Aorta (tissue), 5 donors: ENCODE measurements around the gene LAMA3. TPM values are rescaled to one million over a fixed set of nuclear protein-coding genes. Genes with fewer than 3 reads are reported as not detected.

Experiments used
- ATAC-seq: fragments of 200-7000 bp; cut with Tn5 transposase; one replicate; pipeline ENCODE4 v1.9.1; 2022; ENCODE audit warnings: moderate library complexity; ENCODE audit not compliant: low FRiP score
- DNase-seq, 2 donors: peaks; one replicate each; pipeline ENCODE4 v3.0.0-alpha.2; 2020
- H3K27ac ChIP-seq, 2 donors: one replicate each; pipeline ENCODE4 v1.5.1; 2013; ENCODE audit warnings: low read length in 2 of 2, mild to moderate bottlenecking in 2 of 2, moderate library complexity in 2 of 2, control low read depth in 1 of 2, inconsistent platforms in 1 of 2, low read depth in 1 of 2
- H3K27me3 ChIP-seq, 2 donors: one replicate each; pipeline ENCODE4 v1.6.1; 2013; ENCODE audit warnings: control low read depth in 1 of 2, low read length in 1 of 2, mild to moderate bottlenecking in 1 of 2, moderate library complexity in 1 of 2; ENCODE audit not compliant: insufficient read depth in 2 of 2, control insufficient read depth in 1 of 2
- H3K36me3 ChIP-seq, 2 donors: one replicate each; pipeline ENCODE4 v1.6.1; 2013; ENCODE audit warnings: control low read depth in 1 of 2, low read length in 1 of 2, mild to moderate bottlenecking in 1 of 2; ENCODE audit not compliant: insufficient read depth in 2 of 2, control insufficient read depth in 1 of 2
- H3K4me1 ChIP-seq, 2 donors: one replicate each; pipeline ENCODE4 v1.6.1; 2013; ENCODE audit warnings: low read length in 2 of 2, control low read depth in 1 of 2, mild to moderate bottlenecking in 1 of 2, moderate library complexity in 1 of 2; ENCODE audit not compliant: insufficient read depth in 2 of 2, control insufficient read depth in 1 of 2
- H3K4me3 ChIP-seq, 2 donors: one replicate each; pipeline ENCODE4 v1.5.1; 2013; ENCODE audit warnings: low read length in 2 of 2, control low read depth in 1 of 2, mild to moderate bottlenecking in 1 of 2
- H3K9me3 ChIP-seq: one replicate; pipeline ENCODE4 v1.6.1; 2013; ENCODE audit warnings: mild to moderate bottlenecking, low read length; ENCODE audit not compliant: control insufficient read depth
- WGBS, 2 donors: extraction: QIAGEN DNeasy Blood & Tissue Kit; methylation state at CpG; one replicate each; pipeline ENCODE4 v1.1.7; 2013; 5-methylcytosine and 5-hydroxymethylcytosine counted together
- intact Hi-C, 2 donors: fragments of 100-400 bp; cut with DNase I; formaldehyde crosslinking; loops; one replicate each; pipeline versions ENCODE4 v1.14.2 to v1.15.0; 2022
- polyA plus RNA-seq, 2 donors: library from polyadenylated mRNA; stranded (reverse); fragments of 200-250 nt; gene quantifications; one replicate each; pipeline ENCODE4 v1.2.3, GENCODE V29; 2013
- total RNA-seq, 2 donors: library from RNA; stranded (reverse); fragmentation: NEBNext Ultra II Directional; extraction: Animal tissue kit (Norgen Biotek cat#: 25700); gene quantifications; one replicate each; pipeline ENCODE4 v1.2.1, GENCODE V29; 2021
- donor health status: healthy with polysubstance abuse.
- donor health status: Bipolar disorder and iron deficiency.
- donor health status: DM: no; HTN: no; CAD: no.
- donor health status: DM: no; HTN: no; CAD: no.
- donor health status: DM: yes; HTN: yes; CAD: no.

The LAMA3 gene
- total and polyA plus RNA-seq, 4 donors, result 3.4 to 29.0 (median 17.6) TPM

- WGBS, 2 donors, result 64 to 76% methylated on average over 4 of the region's 4 CpGs
- DNase-seq (no peak), ATAC-seq (no peak)
- H3K4me1 ChIP-seq, result no peaks in the 10 kb centered on the region
- H3K9me3 ChIP-seq, result no peaks in the 10 kb centered on the region
- no peaks in the 10 kb centered on the region for H3K27me3 ChIP-seq
- H3K36me3 ChIP-seq, result no peaks in the 10 kb centered on the region
- intact Hi-C loops, result loop anchor here (5.0 to 10.0 kb wide), 5 partner anchors 89 to 294 kb away; no protein-coding TSS in a partner anchor
- no peak overlapping the region for H3K4me3 ChIP-seq
- no peak overlapping the region for H3K27ac ChIP-seq
Measured at GRCh38 chr18:23916338-23916737, 227.1 kb downstream of the LAMA3 start.

- H3K9me3 ChIP-seq, result no peaks in the 10 kb centered on the region
- H3K27me3 ChIP-seq, result no peaks in the 10 kb centered on the region
- no peaks in the 10 kb centered on the region for H3K36me3 ChIP-seq
- DNase-seq (peak; percentile 76 to 89), ATAC-seq (peak; percentile 83)
- H3K4me1 ChIP-seq, result no peaks in the 10 kb centered on the region
- intact Hi-C loops, result loop anchor here (1.0 to 10.0 kb wide), 6 partner anchors 91 to 296 kb away; no protein-coding TSS in a partner anchor
- WGBS, 2 donors, result 34 to 35% methylated on average over 10 of the region's 10 CpGs
- no peak overlapping the region for H3K4me3 ChIP-seq
- H3K27ac ChIP-seq, result no peak overlapping the region
Measured at GRCh38 chr18:23918395-23919032, 229.3 kb downstream of the LAMA3 start.

- intact Hi-C loops, result no loop called here
- Histone ChIP-seq H3K9me3 (no peaks in the 10 kb centered on the region), H3K4me3 (no peak overlapping the region), H3K4me1 (no peaks in the 10 kb centered on the region), H3K27ac (no peak overlapping the region), H3K36me3 (no peaks in the 10 kb centered on the region), H3K27me3 (no peaks in the 10 kb centered on the region)
- DNase-seq (no peak), ATAC-seq (no peak)
- WGBS, 2 donors, result 68 to 74% methylated on average over 4 of the region's 4 CpGs
Measured at GRCh38 chr18:23920054-23920453, 230.8 kb downstream of the LAMA3 start.

- Histone ChIP-seq H3K4me1 (no peaks in the 10 kb centered on the region), H3K27ac (no peak overlapping the region), H3K4me3 (no peak overlapping the region), H3K27me3 (no peaks in the 10 kb centered on the region), H3K36me3 (no peaks in the 10 kb centered on the region), H3K9me3 (no peaks in the 10 kb centered on the region)
- no peak for DNase-seq
- 92 to 94% methylated on average over 12 of the region's 12 CpGs for WGBS, 2 donors
- no peak for ATAC-seq
- intact Hi-C loops, result no loop called here
Measured at GRCh38 chr18:23921716-23922285, 232.5 kb downstream of the LAMA3 start.

GRCh38 chr18:23922939-23923338, 233.7 kb downstream of the LAMA3 start:
- Histone ChIP-seq H3K9me3 (no peaks in the 10 kb centered on the region), H3K4me1 (no peaks in the 10 kb centered on the region), H3K27ac (no peak overlapping the region), H3K4me3 (no peak overlapping the region), H3K36me3 (no peaks in the 10 kb centered on the region), H3K27me3 (no peaks in the 10 kb centered on the region)
- no peak for DNase-seq
- intact Hi-C loops, result no loop called here
- no peak for ATAC-seq
- 93% methylated on average over 1 of the region's 1 CpG for WGBS, 2 donors

- ATAC-seq (no peak), DNase-seq (peak in 1 of 2 donors; percentile 57)
- 76 to 83% methylated on average over 1 of the region's 1 CpG for WGBS, 2 donors
- Histone ChIP-seq H3K4me1 (no peaks in the 10 kb centered on the region), H3K36me3 (no peaks in the 10 kb centered on the region), H3K27ac (no peak overlapping the region), H3K9me3 (no peaks in the 10 kb centered on the region), H3K27me3 (no peaks in the 10 kb centered on the region), H3K4me3 (no peak overlapping the region)
- intact Hi-C loops, result no loop called here
Measured at GRCh38 chr18:23924813-23925212, 235.6 kb downstream of the LAMA3 start.

- no peaks in the 10 kb centered on the region for H3K4me1 ChIP-seq
Measured at GRCh38 chr18:23926571-23926970, 237.3 kb downstream of the LAMA3 start.

GRCh38 chr18:23927821-23928746, 238.8 kb downstream of the LAMA3 start:
- H3K36me3 ChIP-seq, result no peaks in the 10 kb centered on the region
- DNase-seq (no peak), ATAC-seq (no peak)
- no peaks in the 10 kb centered on the region for H3K27me3 ChIP-seq
- H3K9me3 ChIP-seq, result no peaks in the 10 kb centered on the region
- intact Hi-C loops, result no loop called here
- H3K4me3 ChIP-seq, result no peak overlapping the region
- no peaks in the 10 kb centered on the region for H3K4me1 ChIP-seq
- H3K27ac ChIP-seq, result no peak overlapping the region
- 76 to 79% methylated on average over 13 of the region's 13 CpGs for WGBS, 2 donors

More at GRCh38 chr18:23926571-23926970, 237.3 kb downstream of the LAMA3 start:
- ATAC-seq (no peak), DNase-seq (no peak)
- no peaks in the 10 kb centered on the region for H3K27me3 ChIP-seq
- H3K27ac ChIP-seq, result no peak overlapping the region
- no peaks in the 10 kb centered on the region for H3K36me3 ChIP-seq
- no peak overlapping the region for H3K4me3 ChIP-seq
- WGBS, 2 donors, result 76 to 79% methylated on average over 2 of the region's 2 CpGs
- intact Hi-C loops, result no loop called here
- no peaks in the 10 kb centered on the region for H3K9me3 ChIP-seq
